GM18873 (cell line): Measurements from ENCODE around the gene NBAS.
"Not testable (repeated sequence)": the region's sequence is repeated elsewhere in the genome, so short reads cannot be mapped to it uniquely, and the experiment has no call there.

Source experiments
- ATAC-seq: cut with Tn5 transposase; IDR thresholded peaks from one replicate; pipeline ENCODE4 v1.9.1; 2021; ENCODE audit warnings: mild to moderate bottlenecking, moderate library complexity, moderate number of reproducible peaks; ENCODE audit not compliant: unreplicated experiment, low FRiP score

Gene NBAS

DNA sequence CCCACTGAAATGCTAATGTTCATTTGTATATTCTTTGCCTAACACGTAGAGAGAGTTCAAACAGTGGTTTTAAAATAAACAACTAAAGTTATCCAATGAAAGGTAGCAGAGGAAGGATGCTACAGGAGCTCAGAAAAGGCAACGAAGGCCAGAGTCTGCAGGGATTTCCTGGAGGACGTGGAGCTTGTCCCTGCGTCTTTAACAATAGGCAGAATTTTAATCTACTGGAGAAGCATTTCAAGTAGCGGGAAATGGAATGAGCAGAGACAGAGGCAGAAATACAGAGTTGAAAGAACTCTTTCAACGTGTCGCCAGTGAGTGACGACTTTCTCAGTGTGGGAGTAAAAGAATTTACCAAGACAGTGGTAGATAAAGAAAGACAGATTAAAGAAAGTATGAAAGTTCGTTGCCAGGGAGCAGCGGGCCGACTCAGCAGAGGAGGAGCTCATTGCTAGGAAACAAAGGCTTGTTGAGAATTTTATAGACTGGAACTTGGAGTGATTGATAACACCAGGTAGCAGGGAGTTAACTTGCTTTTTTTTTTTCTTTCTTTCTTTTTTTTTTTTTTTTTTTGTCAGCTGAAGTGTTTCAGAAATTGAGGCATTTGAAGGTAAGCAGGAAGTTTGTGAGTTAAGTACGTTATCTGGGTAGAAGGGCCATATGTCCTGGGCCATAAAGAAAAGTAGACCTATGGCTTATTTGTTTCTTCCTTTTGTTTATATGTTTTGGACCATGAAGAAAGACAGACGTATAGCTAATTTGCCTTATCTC is 625 bp upstream of the NBAS start:
- ATAC-seq, result peak; percentile 9

DNA sequence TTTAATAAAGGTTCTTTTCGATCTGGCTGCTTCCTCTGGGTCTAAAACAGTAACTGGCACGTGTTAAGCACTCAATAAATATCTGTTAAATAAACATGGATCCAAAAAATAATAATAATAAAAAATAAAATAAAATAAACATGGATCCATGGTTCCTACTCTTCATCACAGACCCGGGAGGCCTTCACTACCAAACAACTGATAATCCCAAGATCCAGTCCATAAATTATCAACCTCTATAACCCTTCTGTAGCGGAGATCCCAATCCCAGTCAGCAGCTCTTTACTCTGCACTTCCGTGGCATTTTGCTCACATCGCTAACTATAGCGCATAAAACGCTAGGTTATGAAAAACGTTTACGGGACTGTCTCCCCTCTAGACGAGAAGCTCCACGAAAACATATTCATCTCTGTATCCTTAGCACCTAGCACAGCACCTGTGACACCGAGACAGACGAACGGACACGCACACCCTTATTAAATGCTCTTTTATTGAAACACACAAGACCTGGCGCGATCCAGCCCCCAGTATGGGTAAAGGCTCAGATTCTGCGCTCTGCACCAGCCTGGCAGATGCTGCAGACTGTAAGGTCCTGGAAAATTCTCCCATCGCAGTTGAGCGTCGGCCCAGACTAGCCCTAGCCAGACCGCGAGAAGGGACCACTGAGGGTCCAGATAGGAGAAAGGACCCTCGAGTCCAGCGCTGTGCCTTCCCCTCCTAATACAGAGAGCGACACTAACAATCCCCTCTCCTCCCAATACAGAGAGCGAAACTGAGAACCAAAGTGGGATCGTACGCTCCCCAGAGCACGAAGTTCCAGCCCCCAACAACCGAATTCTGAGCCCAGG is 770 bp downstream of the NBAS start:
- peak; percentile 33 for ATAC-seq

DNA sequence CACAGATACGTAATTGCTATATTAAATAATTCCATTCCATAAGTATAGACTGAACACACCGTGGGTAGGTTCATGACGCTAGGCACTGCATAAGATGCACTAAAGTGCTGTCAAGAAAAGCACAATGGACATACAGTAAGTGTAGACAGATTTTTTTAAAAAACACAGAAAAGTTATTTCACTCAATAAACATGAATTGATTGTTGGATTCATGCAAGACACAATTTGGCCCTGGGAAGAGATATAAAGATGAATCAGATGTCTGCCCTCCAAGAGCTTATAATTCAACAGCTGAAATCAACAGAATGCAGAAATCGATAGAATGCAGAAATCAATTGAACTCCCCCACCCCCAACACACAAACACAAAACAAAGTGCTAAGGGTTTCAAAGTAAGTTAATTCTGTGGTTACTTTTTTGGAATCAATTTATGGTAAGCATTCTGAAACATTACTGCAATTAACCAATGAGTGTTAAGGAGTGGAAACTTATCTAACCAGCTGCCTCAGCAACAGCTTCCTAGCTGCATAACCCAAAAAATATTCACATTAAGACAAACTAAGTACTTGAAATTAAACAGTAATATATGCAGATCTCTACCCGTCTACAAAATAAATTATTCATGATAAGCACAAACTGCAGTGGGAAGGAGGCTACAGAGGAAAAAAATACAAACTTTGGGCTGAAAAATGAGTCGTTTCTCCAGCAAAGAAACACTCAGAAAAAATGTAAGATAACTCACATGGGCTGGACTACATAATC is 1.6 kb downstream of the NBAS start:
- ATAC-seq, result no peak

DNA sequence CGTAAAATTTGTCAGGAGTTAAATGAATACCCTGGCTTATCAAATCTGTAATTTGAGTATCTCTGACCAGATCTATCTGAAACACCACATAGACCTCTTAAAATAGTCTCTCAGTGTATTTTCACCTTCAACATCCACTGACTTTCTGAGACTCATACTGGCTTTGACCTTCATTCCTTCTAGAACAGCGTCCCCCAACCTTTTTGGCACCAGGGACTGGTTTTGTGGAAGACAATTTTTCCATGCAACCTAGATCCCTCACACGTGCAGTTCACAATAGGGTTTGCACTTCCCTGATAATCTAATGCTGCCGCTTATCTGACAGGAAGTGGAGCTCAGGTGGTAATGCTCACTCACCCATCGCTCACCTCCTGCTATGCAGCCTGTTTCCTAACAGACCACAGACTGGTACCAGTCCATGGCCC is 3.2 kb downstream of the NBAS start:
- no peak for ATAC-seq

DNA sequence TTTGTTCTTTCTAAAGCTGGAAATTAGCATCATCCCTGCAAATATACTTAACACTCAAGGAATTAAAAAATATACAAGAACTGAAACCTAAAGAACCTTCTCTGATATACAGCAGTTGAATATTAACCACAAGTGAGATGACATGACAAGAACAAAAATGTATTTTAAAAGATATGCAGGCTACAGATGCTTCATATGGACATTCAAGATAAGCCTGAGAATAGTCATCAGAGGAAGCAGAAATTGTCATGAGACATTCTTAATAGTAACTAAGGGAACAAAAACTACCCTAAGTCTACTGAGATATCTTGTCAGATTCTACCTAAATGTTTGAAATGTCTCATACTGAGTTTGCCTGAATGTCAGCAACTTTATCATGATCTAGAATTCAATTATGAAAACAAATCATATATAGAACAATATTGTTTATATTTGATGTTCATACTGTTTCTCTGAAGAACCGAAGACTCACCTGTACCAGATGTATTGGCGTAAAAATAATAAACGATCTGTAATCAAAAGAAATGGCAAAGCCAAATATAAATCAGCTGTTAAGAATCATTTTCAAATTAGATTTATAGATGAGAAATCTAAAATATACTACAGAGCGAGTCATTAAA is 4.7 kb downstream of the NBAS start:
- no peak for ATAC-seq

DNA sequence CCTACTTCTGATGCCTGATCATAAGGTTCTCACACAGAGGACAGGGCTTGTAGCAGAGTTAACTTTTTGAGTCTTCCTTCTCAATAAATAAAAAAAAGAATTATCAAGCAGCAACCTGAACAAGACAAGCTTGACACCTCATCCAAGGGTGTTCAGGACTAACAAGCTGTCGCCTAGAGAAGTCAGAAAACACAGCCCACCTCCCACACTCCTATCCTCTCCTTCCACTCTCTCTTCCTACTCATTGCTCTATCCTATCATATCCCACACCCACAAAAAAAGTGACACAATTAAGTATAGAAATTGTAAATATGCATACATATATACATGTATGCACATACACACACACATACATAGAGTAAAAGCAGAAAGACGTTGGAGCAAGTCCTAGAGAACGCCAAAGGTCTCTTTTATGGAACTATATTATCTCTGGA is 5.4 kb downstream of the NBAS start:
- no peak for ATAC-seq

DNA sequence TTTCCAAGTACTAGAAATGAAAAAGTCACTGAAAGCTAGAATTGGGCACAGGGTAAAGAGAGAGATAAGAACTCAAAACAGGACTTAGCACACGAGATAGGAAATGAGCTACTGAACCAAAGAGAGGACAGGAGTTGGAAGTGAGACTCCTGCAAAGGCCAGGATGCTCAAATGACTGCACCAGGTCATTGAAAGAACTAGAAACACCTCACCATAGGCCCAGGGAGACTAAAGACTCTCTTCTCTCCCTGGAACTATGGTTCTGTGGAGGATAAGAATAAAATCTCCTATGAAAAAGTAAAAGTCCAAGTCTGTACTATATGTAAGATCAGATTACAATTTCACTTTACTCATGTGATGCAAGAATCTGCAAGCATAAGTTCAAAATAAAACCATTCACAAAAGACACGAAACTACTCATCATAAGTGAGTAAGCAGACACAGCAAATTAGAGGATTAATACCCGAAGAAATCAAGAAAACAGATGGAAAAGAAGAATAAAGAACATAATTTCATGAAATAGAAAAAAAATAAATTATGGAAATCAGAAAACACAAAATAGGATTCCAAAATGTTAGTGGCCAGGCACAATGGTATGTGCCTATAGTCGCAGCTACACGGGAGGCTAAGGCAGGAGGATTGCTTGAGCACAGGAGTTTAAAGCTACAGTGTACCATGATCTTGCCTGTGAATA is 6.5 kb downstream of the NBAS start:
- no peak for ATAC-seq

DNA sequence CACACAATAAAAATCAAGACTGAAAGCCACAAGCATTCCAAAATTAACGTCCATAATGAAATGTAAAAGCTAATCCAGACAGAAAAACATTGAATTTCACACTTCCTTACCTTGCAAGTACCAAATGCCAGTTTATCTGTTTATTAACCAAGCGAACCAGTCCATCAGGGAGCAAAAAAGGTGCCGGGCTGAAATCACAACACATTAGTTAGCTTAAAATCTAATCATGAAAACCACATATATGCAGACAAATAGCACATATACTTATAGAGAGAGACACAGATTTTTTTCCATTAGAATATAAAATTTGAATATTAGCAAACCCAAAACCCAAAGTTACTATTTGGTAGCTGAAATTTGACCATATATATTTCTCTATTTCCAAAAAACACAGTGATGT is 7.2 kb downstream of the NBAS start:
- ATAC-seq, result no peak

DNA sequence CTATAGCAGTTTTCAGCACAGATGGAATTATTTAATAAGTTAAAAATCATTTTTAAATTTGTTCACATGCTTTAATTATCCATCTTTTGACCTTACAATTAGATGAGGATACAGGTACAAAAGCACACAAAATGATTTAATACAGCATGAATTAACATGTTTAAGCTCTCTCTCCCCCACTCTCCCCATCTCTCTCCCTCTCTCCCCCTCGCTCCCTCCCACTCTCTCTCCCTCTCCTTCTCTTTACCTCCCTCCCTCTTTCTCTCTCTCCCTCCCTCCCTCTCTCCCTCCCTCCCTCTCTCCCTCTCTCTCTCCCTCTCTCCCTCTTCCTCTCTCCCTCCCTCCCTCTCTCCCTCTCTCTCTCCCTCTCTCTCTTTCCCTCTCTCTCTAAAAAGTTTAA is 7.6 kb downstream of the NBAS start:
- ATAC-seq, result no peak

DNA sequence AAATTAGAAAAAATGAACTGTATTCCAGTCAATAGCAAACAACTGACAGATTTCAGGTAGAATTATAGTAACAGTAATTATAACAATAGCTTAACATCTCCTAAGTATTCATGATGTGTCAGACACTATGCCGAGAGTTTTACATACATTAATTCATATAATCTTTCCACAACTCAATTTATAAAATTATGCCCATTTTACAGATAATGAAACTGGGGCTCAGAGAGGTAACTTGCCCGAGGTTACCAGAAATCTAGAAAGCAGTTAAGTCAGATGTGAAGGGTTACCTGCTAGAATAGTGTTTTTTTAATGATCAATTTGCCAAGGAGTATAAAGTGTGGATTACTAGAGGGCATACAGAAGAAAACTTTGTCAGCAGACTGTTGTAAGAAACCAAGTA is 12.2 kb downstream of the NBAS start:
- no peak for ATAC-seq

DNA sequence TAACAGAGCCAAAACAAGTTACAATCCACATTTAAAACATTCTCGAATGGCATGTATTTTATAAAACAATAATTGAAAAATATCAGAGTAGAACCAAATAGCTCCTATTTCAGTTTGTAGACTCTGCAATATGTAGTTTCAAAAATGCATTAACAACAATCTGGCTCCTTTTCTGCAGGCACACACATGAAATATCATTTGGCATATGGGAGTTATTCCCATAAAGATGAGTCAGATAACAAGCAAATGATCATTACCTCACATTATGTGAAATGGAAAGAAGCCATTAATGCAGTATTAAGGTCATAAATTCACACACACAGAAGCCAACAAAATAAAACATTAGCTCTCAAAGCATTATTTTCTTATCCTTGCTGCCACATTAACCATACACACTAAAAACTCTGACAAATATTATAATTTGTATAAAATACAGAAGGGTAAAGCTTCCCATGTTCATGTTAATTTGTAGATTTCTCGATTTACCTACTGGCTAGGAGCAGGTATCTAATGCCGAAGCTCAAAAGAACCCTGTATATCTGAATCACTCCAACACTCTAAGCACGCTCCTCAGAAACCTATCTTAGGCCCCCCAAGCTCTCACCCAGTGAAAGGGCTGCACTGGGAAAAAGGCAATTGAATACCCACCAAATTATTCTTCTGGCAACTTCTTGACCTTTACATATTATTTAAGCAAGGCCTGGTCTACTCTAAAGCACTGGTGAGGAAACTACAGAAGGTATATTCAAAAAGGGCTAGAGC is 13.8 kb downstream of the NBAS start:
- ATAC-seq, result no peak

DNA sequence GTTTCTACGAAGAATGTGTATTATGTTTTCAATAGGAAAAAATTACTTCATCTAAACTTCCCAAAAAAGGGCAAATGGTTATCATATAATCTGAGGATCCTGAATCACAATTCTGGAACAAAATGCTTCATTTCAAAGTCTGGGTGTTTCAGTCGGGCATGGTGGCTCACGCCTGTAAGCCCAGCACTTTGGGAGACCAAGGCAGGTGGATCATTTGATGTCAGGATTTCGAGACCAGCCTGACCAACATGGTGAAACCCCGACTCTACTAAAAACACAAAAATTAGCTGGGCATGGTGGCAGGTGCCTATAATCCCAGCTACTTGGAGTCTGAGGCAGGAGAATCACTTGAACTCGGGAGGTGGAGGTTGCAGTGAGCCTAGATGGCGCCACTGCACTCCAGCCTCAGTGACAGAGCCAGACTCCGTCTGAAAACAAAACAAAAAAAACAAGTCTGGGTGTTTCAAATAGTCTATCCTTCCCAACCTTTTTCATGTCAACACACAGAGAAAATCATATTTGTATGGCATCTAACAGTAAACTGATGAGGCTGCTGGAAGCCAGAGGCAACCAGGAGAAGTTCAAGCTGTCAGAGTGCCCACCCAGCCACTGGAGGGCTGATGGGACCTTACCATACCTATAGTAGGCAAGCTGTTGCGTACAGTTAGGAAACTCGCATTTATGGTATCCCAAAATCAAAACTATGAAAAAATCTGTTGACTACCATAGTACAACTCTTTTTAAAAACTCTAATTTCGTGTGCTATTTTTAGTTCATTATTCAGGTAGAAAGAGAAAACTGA is 14.6 kb downstream of the NBAS start:
- ATAC-seq, result no peak

DNA sequence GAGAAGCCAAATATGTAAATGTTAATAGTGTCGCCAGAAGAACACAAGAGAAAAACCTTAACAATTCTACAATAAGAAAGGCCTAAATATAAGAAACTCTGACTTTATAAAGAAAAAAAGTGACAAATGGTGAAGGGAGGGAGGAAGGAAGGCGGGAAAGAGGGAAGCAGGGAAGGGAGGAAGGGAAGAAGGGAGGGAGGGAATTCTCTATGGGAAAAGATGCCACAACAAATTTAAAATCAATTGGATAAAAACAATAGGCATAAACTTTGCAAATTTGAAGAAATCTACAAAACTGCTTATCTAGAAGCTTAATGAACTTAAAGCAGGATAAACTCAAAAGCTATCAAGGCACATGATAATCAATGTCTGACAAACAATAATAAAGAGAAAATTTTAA is 16.9 kb downstream of the NBAS start:
- ATAC-seq, result no peak

DNA sequence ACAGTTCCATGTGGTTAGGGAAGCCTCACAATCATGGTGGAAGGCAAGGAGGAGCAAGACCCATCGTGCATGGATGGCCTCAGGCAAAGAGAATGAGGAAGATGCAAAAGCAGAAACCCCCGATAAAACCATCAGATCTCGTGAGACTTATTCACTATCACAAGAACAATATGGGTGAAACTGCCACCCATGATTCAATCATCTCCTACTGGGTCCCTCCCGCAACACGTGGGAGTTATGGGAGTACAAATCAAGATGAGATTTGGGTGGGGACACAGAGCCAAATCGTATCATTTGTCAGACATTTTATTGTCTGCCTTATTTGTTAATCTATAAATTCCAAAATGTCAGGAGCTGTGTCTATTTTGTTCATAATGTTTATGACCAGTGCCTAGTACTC is 17.6 kb downstream of the NBAS start:
- no peak for ATAC-seq

DNA sequence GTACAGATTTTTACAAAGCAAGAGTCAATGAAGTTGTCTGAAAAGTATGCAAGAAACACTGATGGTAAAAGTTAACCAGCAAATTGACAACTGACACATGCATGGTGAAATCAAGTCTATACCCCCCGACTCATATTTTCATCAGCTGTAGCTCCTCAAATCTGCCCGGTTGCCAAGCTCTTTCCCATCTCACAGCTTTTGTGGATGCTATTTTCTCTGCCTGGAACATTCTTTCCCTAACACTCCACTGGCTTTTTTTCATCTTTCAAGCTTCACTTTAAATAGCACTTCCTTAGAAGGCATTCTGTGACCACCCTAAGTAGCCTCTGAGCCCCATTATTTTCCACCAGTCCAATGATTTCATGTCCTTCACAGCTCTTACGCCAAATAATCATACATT is 18.1 kb downstream of the NBAS start:
- ATAC-seq, result no peak

DNA sequence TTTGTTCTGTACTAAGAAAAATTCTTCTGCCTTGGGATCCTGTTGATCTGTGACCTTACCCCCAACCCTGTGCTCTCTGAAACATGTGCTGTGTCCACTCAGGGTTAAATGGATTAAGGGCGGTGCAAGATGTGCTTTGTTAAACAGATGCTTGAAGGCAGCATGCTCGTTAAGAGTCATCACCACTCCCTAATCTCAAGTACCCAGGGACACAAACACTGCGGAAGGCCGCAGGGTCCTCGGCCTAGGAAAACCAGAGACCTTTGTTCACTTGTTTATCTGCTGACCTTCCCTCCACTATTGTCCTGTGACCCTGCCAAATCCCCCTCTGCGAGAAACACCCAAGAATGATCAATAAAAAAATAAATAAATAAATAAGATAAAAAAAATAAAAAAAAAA is 18.9 kb downstream of the NBAS start:
- ATAC-seq, result not testable (repeated sequence)

DNA sequence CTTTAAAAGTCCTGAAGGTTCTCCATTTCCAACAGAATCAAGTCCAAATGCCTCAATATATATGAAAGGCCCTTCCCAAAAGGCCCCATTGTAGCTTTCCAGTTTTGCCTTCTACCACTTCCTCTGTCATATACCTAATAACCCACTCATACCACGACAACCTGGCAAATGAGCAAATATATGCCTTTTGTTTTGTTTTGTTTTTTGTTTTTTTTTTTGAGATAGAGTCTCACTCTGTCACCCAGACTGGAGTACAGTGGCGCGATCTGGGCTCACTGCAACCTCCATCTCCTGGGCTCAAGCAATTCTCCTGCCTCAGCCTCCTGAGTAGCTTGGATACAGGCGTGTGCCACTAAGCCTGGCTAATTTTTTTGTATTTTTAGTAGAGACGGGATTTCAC is 20.6 kb downstream of the NBAS start:
- ATAC-seq, result not testable (repeated sequence)

DNA sequence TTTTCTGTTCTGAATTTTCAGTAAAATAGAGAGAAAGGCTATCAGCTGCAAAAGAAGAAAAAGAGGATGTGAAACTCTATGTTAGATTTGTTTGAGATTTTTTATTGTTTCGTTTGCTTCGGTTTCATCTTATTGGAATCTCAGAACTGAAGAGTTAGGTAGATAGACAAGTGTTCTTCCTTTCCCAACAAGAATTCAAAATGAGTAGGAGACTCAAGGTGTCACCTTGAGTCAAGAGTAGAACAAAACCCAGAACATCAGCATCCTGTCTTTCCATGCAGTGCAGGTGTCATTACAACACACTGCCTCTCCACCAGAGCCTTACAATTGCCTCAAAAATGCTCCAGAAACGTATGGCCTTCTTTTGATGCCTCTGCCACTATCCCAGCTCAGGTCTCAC is 21.1 kb downstream of the NBAS start:
- ATAC-seq, result peak; percentile 69

DNA sequence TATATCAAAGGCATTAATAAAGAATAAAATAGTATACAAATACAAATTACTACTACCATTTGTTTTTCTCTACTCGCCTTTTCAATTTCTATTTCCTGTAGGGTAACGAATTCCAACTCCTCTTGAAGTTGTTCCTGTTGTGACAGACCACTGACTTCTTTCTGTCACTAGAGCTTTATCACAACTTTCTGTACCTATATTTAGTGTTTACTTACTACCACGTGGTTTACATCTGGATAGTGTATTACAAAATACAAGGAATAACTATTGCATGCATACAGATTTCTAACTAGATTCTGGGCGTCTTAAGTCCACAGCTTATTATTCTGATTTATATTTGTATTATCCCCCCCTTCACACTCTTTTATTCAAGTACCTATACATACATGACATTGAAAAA is 22.3 kb downstream of the NBAS start:
- ATAC-seq, result no peak
